NCI-H1092 (cell line): ENCODE results near the gene FAM234A.
"Not testable (repeated sequence)": the region's sequence is repeated elsewhere in the genome, so short reads cannot be mapped to it uniquely, and the experiment has no call there.

Source experiments
- DNase-seq: peaks from one replicate; lab custom pipeline; 2025; lab: John Stamatoyannopoulos, UW

The FAM234A gene

DNA sequence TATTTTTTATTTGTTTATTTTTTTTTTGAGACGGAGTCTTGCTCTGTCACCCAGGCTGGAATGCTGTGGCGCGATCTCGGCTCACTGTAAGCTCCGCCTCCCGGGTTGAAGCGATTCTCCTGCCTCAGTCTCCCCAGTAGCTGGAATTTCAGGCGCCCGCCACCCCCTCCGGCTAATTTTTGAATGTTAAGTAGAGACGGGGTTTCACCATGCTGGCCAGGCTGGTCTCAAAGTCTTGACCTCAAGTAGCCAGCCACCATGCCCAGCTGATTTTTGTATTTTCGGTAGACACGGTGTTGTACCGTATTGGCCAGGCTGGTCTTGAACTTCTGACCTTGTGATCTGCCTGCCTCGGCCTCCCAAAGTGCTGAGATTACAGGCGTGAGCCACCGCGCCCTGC is 4.3 kb upstream of the FAM234A start:
- DNase-seq, result not testable (repeated sequence)

DNA sequence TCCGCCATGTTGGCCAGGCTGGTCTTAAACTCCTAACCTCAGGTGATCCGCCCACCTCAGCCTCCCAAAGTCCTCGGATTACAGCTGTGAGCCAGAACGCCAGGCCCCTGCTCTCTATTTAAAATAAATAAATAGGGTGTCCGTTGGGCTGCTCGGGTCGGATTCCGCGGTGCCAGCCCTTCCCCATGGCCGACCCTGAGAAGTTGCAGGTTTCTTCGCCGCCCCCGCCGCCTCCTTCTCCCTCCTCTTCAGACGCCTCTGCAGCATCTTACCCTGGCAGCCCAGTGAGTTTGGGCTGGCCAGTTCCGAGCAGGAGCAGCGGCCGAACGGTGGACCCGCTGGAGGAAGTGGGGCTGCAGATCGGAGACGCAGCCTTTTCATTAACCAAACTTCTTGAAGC is 3.7 kb upstream of the FAM234A start:
- DNase-seq, result no peak

DNA sequence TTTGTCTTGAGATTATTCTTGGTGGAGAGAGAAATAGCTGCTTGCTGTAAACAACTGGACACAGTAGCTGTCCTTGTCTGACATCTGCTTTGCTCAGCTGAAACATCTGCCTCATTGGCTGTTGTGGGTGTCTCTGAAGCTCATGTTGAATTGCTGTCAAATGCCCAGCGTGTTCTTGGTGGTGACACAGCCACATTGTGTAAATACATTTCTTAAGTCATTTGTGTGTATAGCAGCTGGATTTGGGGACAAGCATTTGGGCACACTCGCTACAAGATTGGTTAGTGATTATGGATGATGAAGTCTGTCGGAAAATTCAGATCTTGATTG is 5.3 kb downstream of the FAM234A start:
- DNase-seq, result no peak

DNA sequence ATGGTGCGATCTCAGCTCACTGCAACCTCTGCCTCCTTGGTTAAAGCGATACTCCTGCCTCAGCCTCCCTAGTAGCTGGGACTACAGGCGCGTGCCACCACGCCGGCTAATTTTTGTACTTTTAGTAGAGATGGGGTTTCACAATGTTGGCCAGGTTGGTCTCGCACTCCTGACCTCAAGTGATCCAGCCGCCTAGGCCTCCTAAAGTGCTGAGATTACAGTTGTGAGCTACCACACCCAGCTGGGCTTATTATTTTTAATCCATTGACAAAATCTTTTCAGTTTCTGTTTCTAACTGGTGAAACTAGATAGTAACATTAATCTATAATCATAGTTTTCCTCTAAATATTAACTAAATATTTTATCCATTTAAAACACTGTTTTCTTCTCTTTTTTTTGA is 5.9 kb downstream of the FAM234A start:
- DNase-seq, result no peak

DNA sequence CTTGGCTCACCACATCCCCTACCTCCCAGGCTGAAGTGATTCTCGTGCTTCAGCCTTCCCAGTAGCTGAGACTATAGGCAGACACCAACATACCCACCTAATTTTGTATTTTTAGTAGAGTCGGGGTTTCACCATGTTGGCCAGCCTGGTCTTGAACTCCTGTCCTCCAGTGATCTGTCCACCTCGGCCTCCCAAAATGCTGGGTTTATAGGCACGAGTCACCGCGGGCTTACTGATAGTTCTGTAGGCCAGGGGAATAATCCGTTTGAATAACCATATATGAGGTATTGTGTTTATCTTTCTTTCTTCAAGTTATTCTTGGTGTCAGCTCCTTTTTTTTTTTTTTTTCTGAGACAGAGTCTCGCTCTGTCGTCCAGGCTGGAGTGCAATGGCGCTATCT is 7.7 kb downstream of the FAM234A start:
- no peak for DNase-seq

DNA sequence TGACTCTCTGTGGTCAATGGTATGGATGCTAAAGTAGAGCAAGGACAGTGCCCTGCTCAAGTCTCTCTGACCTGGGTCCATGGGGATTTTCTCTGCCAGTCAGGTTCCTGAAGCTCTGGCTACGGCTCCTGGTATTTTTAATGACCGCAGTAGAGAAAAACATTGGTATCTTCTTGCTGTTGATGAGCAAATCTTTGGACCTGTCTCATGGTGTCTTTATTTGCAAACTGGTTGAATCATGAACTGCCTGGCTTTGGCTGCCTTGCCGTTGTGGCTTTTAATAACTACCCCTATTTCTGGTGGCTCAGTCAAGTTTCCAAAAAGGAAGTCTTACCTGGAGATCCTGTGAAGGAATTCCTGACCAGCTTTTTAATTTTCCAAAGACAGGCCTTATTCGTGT is 8.7 kb downstream of the FAM234A start:
- DNase-seq, result no peak

DNA sequence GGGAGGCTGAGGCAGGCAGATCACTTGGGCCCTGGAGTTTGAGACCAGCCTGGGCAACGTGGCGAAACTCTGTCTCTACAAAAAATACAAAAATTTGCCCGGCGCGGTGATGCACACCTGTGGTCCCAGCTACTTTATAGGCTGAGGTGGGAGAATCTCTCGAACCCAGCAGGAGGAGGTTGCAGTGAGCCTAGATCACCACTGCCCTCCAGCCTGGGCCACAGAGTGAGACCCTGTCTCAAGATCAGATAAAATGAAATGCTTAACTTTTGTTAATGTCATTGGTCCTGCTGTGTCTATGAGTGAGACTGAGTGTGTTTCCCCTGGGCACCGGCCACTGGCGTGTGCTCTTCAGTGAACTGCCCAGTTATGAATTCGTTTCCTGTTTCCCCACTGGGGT is 10.5 kb downstream of the FAM234A start:
- DNase-seq, result no peak

DNA sequence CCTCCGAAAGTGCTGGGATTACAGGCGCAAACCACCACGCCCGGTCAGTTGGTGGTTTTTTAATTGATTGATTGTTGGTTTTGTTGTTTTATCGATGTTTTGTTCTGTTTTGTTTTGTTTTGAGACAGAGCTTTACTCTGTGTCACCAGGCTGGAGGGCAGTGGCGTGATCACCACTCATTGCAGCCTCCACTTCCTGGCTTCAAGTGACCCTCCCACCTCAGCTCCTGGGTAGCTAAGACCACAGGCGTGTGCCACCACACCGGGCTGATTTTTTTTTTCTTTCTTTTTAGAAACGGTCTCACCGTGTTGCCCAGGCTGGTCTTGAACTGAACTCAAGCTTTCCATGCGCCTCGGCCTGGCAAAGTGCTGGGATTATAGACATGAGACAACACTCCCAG is 12.4 kb downstream of the FAM234A start:
- DNase-seq, result no peak

DNA sequence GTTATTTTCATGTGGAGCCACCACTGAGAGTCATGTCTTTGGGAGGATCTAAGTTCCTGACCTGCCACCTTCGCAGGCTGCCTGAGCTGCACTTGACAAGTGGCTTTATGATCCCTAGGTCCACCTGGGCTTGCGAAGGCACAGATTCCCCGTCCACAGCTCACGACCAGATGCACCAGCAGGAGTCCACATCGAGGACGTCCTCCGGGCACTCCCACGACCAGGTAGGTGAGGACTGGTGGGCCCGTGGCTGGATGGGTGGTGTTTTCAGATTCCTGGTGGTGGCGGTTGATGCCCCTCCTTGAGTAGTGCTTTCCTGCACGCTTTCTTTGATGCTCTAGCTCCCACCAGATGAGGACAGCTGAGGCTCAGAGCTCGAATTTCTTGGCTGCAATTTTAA is 14.8 kb downstream of the FAM234A start:
- no peak for DNase-seq

DNA sequence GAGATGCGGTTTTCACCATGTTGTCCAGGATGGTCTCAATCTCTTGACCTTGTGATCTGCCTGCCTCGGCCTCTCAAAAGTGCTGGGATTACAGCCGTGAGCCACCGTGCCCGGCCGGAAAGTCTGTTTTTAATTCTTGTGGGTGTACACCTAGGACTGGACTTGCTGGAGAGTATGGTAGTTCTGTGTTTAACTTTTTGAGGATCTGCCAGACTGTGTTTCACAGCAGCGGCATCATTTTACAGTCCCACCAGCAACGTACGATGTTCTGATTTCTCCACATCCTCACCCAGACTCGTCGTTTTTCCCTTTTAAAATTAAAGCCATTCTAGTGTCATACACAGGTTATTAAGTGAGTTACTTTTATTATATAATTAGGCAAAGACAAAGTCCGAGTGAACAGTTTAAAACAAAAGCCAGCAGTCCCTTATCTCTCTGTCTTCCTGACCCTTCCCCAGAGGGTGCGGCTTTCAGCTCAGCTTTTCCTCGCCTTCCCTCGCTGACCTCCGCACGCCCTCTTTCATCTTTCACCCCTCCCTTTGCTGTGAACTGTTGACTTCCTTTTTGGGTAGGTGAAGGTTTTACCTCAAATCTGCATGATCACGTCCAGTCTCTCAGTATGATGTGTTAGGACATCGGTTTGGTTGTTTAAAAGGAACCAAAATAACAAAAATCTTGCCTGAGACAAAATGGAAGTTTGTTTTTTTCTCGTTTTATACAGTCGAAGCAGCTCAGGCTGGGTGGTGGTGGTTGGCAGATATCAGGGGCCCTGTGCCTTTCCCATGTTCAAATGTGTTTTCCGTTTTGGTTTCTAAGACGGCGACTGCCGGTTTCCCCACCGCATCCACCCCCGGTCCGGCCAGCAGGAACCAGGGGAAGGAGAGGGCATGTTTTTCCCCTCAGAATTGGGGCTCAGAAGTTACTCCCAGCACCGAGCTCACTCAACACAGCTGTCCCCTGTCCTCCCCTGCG is 18.0 kb downstream of the FAM234A start:
- no peak for DNase-seq

DNA sequence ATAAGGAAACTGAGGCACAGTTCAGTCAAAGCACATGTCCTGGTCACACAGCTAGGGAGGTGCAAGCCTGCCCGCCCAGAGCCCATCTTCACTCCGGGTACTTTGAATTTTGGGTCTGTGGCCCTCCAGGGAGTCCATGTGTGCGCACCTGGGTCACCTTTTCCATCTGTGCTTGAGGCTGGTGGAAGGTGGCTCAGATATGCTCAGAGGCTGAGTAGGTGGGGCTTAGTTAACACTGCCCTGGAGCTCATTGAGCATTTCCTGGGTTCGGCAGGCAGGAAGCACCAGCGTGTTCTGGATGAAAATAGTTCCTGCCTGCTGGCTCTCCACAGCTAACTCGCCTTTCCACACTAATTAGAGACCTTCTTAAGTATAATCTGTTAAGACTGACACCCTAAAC is 19.2 kb downstream of the FAM234A start:
- no peak for DNase-seq

DNA sequence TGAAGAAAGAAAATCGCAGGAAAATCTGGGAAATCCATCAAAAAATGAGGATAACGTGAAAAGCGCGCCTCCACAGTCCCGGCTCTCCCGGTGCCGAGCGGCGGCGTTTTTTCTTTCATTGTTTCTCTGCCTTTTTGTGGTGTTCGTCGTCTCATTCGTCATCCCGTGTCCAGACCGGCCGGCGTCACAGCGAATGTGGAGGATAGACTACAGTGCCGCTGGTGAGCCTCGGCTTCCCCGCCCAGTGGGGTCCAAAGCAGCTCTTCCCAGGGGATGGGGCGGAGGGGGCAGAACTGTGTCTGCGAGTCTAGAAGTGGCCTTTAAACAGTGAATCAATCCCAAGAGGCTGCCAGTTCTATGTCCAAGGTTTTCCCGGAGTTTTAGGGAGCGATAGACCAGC is 19.8 kb downstream of the FAM234A start:
- DNase-seq, result no peak

DNA sequence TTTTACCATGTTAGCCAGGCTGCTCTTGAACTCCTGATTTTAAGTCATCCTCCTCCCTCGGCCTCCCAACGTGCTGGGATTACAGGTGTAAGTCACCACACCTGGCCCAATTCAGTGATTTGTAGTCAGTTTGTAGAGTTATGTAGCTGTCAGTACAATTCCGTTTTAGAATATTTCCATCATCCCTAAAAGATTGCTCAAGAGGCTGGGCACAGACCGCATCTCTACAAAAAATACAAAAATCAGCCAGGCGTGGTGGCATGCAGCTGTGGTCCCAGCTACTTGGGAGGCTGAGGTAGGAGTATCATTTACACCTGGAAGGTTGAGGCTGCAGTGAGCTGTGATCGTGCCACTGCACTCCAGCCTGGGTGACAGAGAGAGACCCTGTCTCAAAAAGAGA is 20.6 kb downstream of the FAM234A start:
- no peak for DNase-seq

DNA sequence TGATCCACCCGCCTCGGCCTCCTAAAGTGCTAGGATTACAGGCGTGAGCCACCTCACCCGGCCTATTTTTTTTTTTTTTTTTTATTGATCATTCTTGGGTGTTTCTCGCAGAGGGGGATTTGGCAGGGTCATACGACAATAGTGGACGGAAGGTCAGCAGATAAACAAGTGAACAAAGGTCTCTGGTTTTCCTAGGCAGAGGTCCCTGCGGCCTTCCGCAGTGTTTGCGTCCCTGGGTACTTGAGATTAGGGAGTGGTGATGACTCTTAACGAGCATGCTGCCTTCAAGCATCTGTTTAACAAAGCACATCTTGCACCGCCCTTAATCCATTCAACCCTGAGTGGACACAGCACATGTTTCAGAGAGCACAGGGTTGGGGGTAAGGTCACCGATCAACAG is 23.5 kb downstream of the FAM234A start:
- DNase-seq, result not testable (repeated sequence)

DNA sequence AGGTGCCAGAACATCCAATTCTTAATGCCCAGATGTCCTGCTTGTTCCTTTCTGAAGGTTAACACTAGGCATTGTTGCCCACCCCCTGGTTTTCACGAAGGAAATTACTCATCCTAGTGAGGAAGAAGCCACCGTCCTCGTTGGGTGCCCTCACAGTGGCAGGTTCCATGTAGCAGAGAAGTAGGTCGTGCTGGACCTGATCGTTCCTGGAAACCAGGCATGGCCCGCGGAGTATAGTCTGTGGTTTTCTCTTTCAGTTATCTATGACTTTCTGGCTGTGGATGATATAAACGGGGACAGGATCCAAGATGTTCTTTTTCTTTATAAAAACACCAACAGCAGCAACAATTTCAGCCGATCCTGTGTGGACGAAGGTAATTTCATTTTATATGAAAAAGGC is 24.6 kb downstream of the FAM234A start:
- DNase-seq, result no peak

DNA sequence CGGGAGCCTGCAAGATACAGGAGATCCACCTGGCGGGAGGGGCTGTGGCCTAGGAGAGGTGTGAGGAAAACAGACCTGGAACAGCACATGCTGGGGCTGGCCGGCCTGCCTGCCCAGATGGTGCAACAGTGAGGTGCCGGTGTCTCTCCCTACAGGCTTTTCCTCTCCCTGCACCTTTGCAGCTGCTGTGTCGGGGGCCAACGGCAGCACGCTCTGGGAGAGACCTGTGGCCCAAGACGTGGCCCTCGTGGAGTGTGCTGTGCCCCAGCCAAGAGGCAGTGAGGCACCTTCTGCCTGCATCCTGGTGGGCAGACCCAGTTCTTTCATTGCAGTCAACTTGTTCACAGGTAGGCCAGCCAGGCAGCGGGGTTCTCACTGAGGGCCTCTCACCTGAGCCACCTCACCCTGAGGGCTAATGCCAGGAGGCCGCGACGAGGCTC is 25.2 kb downstream of the FAM234A start:
- no peak for DNase-seq

DNA sequence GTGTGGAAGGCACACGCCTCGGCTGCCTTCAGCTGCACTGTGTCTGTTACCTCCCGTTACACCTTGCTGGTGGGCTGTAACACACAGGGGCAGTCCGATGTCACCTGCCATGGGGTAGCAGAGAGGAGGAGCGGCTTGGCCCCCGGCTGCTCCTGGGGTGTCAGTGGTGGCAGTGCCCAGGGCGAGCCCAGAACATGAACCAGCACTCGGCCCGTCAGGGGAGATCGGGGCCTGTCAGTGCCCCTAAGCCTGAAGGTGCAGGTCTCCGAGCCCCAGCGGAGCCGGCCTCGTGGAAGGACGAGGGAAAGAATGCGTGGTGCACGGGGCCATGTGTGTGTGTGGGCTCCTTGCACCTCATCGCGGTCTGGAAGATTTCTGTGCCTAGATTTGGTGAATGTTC is 25.7 kb downstream of the FAM234A start:
- DNase-seq, result no peak

DNA sequence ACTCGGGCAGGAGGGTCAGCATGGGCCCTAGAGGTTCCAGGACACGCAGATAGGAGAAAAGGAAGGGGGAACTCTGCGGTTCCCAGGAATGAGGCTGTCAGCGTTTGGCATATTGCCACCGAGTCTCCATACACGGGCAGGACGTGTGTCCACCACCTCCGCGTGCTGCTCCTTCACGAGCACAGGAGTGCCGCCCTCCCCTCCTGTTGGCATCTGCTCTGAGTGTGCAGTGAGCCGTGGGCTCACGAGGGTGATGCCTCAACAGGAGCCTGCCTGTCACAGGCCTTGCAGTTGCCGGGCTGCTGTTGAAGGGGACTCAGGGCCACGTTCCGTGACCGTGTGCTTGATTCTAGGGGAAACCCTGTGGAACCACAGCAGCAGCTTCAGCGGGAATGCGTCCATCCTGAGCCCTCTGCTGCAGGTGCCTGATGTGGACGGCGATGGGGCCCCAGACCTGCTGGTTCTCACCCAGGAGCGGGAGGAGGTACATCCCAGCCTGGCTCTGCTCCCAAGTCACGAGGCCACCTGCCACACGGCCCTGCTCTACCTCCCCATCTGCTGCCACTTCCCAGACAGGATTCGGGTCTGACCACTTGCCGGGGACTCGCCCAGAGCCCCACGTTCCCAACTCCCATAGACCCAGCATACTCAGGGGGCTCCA is 26.5 kb downstream of the FAM234A start:
- DNase-seq, result no peak

DNA sequence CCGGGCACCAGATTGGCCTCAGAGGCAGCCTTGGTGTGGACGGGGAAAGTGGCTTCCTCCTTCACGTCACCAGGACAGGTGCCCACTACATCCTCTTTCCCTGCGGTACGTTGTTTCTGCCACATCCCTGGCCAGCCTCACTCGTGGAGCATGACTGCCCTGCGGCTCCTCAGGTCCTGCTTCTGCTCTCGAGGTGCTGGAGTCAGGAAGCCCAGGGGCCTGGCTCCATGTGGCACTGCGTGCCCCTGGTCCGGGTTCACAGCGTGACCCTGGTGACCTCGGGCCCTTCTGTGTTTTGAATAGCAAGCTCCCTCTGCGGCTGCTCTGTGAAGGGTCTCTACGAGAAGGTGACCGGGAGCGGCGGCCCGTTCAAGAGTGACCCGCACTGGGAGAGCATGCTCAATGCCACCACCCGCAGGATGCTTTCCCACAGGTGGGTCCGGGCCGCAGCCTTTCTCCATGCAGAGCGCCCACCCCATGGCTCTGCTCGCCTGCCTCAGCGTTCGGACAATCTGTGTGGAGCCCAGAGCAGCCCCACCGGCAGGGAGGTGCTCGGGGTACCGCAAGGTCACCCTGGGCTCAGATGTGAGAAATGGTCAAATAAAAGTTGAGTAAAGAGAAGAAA is 27.6 kb downstream of the FAM234A start:
- DNase-seq, result no peak

DNA sequence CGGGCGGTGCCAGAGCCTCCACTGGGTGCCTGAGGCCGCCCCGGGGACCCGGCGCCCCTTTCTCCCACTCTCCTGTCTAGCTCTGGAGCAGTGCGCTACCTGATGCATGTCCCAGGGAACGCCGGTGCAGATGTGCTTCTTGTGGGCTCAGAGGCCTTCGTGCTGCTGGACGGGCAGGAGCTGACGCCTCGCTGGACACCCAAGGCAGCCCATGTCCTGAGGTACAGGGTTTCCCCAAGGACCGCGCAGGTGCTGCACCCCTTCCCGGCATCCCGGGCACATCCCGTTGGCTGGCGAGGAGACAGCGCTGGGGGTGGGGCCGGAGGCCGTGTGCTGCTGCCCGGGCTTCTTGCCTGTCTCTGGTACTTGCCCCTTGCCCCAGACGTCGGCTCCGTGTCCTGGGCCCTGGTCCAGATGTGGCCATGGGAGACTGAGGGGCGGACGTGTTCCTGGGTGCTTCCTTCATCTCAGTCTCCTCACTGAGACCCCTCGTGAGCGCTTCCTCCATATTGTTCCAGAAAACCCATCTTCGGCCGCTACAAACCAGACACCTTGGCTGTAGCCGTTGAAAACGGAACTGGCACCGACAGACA is 28.7 kb downstream of the FAM234A start:
- no peak for DNase-seq

DNA sequence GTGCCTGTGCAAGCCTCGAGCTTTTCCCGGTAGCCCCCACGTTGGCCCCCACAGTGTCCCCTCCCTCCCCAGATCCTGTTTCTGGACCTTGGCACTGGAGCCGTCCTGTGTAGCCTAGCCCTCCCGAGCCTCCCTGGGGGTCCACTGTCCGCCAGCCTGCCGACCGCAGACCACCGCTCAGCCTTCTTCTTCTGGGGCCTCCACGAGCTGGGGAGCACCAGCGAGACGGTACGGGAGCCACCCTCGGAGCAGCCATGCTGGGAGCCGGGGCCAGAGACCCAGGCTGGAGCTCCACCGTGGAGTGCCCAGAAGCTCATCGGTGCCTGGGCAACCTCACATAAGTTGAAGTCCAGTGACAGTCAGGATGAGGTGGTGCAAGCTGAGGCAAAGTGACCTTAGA is 29.3 kb downstream of the FAM234A start:
- DNase-seq, result no peak

DNA sequence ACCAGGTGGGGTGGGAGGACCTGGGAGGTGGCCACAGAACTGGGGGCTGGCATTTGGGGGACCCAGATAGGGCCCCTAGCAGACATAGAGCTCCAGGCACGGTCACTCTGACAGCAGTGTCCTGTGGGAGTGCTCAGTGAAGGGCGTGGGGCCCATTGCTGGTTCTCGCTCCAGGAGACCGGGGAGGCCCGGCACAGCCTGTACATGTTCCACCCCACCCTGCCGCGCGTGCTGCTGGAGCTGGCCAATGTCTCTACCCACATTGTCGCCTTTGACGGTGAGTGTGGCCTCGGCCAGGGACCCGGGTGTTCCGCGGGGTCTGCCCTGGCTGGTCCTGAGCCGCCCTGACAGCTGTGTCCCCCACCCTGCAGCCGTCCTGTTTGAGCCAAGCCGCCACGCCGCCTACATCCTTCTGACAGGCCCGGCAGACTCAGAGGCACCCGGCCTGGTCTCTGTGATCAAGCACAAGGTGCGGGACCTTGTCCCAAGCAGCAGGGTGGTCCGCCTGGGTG is 29.9 kb downstream of the FAM234A start:
- no peak for DNase-seq
